HG02885 (cell line): ENCODE results near the gene BICDL1.
A peak's percentile ranks its signal among the peaks of the same experiment; 100 is the strongest.

Source experiments
- ATAC-seq: cut with Tn5 transposase; IDR thresholded peaks from one replicate; pipeline ENCODE4 v1.9.1; 2021; ENCODE audit warnings: mild to moderate bottlenecking; ENCODE audit not compliant: unreplicated experiment, poor library complexity

The BICDL1 gene

GRCh38 chr12:120118321-120119061 is 129.5 kb downstream of the BICDL1 start:
- ATAC-seq, result no peak

GRCh38 chr12:120119271-120119973 is 130.4 kb downstream of the BICDL1 start:
- peak; percentile 12 for ATAC-seq

- ATAC-seq, result no peak
Measured at GRCh38 chr12:120121343-120121742, 132.3 kb downstream of the BICDL1 start.

- peak; percentile 40 for ATAC-seq
Measured at GRCh38 chr12:120121766-120122293, 132.8 kb downstream of the BICDL1 start.

- ATAC-seq, result no peak
Measured at GRCh38 chr12:120125029-120125428, 136.0 kb downstream of the BICDL1 start.

GRCh38 chr12:120125792-120126634 is 137.0 kb downstream of the BICDL1 start:
- no peak for ATAC-seq

DNA sequence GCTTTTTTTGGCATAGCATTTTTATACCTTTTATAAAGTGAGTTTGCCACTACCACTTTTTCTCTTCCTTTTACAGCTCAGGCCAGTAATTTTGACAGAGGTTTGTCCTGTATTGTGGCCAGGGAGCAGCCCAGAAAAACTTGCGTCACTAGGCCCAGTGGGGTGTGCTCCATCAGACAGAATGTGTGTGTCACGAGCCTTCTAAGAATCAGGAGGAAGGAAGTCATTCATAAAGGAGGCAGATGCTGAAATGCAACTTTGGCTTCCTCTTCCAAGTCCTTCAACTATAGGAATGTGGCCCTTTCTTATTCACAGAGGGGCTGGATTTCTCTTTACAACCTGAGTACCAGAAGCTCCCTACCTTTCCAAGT is 137.6 kb downstream of the BICDL1 start:
- ATAC-seq, result no peak

DNA sequence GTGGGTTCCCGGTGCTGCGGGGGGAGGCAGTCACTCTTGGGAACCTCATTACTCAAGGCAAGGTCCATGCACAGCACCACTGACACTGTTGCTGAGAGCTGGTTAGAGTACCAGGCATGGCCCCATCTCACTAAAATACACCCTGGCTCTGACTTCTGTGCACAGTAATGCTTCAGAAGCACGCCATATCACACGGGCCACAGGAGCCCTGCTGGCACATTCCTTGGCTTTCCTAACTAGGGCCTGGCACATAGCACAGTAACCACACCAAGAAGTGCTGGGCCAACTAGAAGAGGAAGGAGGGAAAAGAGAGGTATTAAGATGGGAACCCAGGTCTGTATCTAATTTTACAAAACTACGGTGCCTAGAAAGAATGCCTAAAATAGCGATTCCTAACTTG is 141.0 kb downstream of the BICDL1 start:
- no peak for ATAC-seq

DNA sequence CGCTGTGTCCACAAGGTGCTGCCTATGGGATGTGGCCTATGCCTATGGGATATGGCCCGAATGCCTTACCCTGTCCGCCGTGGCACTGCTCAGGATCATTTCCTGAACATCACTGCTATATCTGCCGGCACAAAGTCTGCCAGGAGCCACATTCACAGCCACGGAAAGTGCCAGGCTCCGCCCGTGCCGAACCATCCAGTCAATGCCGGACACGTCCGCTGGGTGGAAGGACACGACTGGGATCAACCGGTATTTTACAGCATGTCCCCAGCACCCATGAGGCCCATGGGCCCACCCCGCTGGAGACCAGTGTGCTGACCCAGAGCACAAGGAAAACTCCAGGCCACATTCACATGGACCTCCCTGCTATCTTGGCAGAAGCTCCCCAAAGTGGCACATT is 142.1 kb downstream of the BICDL1 start:
- no peak for ATAC-seq

DNA sequence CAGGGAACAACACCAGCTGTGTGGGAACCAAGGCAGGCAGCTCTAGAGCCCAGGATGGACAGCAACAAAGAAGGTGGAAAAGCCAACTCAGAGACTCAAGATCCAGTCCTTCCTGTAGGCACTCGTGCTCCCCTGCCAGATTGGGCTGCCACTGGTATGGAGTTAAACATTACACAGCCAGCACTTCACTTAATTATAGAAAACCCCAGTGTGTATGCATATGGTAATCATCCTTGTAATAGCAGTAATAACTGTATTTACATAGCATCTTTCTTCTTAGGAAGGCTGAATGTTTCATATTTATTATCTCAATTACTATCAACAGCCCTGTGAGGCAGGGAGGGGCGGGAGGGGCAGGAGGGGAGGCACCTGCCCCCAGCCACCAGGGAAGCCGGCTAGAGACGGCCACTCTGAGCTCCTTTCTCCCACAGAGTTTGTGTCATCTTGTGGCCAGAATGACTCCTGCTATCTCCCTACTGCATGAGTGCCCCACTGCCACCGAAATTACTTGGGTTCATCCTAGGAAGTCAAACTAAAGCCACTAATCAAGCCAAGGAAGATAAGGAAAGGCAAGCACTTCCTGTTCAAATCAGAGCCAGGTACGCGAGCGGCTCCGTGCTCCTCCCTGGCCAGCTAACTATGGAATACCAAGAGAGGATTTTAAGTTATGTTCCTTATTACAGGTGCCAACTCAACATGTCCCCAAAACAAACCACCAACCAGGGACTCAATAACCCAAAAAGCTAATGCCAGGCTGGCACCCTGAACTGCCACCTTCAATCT is 143.2 kb downstream of the BICDL1 start:
- ATAC-seq, result no peak

GRCh38 chr12:120132863-120133385 is 143.9 kb downstream of the BICDL1 start:
- peak; percentile 93 for ATAC-seq

GRCh38 chr12:120134307-120134980 is 145.4 kb downstream of the BICDL1 start:
- no peak for ATAC-seq

- no peak for ATAC-seq
Measured at GRCh38 chr12:120136093-120136770, 147.2 kb downstream of the BICDL1 start.

DNA sequence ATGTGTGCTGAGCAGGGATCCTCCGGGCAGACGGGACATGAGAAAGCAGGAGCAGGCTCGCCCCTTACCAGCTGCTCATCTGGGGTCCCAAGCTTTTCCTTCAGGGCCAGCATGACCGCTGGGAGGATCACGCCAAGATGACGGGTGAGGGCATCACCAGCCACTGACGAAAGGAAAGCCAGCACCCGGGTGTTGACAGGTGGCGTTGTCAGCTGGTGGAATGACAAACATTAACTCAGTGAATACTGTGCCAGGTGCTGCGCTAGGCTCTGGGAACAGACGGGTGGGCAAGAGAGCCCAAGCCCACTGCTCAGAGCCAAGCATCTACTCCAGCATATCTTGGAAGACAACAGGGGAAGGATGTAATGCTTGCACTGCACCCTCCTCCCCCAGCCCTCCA is 148.8 kb downstream of the BICDL1 start:
- ATAC-seq, result no peak

DNA sequence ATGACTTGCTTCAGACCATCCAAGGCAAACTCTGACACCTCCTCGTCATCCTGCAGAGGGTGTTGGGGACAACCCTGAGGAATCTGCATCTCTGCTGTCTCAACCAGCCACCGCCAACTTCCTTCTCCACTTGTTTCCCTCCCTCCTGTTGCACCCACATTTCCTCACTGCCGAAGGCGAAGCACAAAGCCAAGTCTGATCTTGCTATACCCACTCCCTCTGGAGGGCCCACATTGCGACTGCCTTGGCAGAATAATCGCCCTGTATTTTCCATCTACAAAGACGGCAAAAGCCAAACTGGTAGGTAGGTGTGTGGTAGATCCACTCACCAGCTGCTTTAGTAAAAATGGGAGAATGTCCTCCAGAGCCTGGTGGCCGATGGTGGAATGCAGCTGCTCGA is 149.3 kb downstream of the BICDL1 start:
- no peak for ATAC-seq

DNA sequence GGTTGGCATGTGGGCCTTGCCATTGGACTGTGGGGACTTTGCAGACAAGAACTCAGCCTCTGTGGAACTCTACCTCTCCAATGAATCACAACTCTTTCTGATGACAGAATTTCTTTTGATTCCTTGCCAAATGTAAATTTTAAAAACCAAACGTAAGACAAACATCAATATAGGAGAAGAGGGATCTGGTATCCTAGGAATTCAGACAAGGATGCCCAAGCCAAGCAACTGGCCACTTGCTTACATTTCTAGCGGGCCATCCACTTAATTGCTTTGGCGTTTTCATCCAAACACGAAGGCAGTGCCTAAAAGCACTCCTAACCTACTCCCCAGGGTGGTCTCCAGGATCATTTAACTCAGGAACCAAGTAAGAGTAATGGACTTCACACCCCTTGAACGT is 150.9 kb downstream of the BICDL1 start:
- no peak for ATAC-seq

DNA sequence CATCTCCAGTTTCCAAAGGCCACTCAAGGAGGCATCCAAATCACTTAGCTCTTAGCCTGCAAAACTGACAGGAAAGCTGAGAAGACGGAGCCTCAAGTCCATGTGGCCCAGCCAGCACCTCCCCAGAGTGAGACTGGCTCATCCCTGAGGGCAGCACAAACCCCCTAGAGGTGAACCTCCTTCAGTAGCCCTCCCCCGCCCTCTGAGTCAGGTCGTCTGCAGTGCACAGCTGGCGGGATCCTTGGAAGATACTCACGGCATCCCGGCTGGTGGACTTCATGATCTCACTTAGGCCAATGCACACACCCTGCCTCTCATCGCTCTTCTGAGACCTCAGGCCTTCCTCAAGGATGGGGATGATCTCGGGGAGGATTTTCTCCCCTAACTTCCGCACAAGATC is 151.6 kb downstream of the BICDL1 start:
- ATAC-seq, result no peak

DNA sequence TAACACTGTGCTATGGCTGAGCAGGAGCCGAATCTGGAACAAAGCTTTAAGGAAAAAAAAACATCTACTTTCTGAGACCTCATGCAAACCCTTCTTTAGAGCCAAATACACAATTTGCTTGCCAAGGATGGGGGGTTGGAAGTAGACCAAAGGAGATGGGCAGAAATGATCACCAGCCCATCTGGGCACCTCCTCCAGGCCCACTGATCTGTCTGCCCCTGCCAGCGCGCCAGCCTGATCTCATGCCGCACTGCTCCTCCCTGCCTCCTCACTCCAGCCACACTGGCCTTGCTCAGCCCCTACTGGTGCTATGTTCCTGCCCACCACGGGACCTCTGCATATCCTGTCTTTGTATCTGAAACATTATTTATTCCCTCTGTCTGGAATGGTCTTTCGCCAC is 152.3 kb downstream of the BICDL1 start:
- ATAC-seq, result no peak
